K562 (cell line): ENCODE data around the gene GNS. TPM values are rescaled to one million over a fixed set of nuclear protein-coding genes. Genes with fewer than 3 reads are reported as not detected.

Source experiments
- ASH1L ChIP-seq: fragments of 450-650 bp; IDR thresholded peaks from 2 replicates; pipeline ENCODE4 v1.6.1; 2018; ENCODE audit warnings: borderline replicate concordance, mild to moderate bottlenecking, low read depth; ENCODE audit not compliant: partially characterized antibody
- BCOR ChIP-seq: fragments of 450-650 bp; IDR thresholded peaks from 2 replicates; pipeline ENCODE4 v1.6.1; 2016
- BRF1 ChIP-seq: IDR thresholded peaks from 3 replicates; pipeline ENCODE4 v1.6.1; 2011; ENCODE audit warnings: borderline replicate concordance, mild to moderate bottlenecking; ENCODE audit not compliant: insufficient read length; ENCODE audit errors: extremely low read depth
- CTCFL ChIP-seq: IDR thresholded peaks from 2 replicates; pipeline ENCODE4 v1.6.1; 2011; ENCODE audit warnings: borderline replicate concordance, low read depth, mild to moderate bottlenecking, moderate library complexity, low read length; ENCODE audit not compliant: insufficient read depth, poor library complexity, severe bottlenecking
- DDX20 ChIP-seq: fragments of 450-650 bp; IDR thresholded peaks from 2 replicates; pipeline ENCODE4 v1.6.1; 2016; ENCODE audit warnings: missing genetic modification characterization, low read depth, mild to moderate bottlenecking, missing compliant biosample characterization, moderate library complexity
- HBP1 ChIP-seq: fragments of 450-650 bp; formaldehyde crosslinking; IDR thresholded peaks from 2 replicates; pipeline ENCODE4 v1.4.0; 2022; ENCODE audit warnings: missing genetic modification characterization
- KDM4B ChIP-seq, 2 experiments: fragments of 450-650 bp in 1 of 2; sonication (generic) in 1 of 2; IDR thresholded peaks; 2 replicates each; pipeline ENCODE4 v1.6.1; 2016 to 2017; ENCODE audit warnings: borderline replicate concordance in 2 of 2, antibody characterized with exemption in 1 of 2, low read depth in 1 of 2, mild to moderate bottlenecking in 1 of 2
- MBD2 ChIP-seq: sonication (generic); IDR thresholded peaks from 2 replicates; pipeline ENCODE4 v1.6.1; 2016; ENCODE audit warnings: low read depth, borderline replicate concordance
- MTF1 ChIP-seq: fragments of 250-450 bp; sonication (Bioruptor Pico); IDR thresholded peaks from 2 replicates; pipeline ENCODE4 v1.9.0; 2021; ENCODE audit warnings: moderate library complexity, mild to moderate bottlenecking, inconsistent platforms, borderline replicate concordance
- NCOR1 ChIP-seq: fragments of 450-650 bp; IDR thresholded peaks from 2 replicates; pipeline ENCODE4 v1.6.1; 2016; ENCODE audit warnings: mild to moderate bottlenecking, moderate library complexity
- NFE2 ChIP-seq: IDR thresholded peaks from 2 replicates; pipeline ENCODE4 v1.6.1; 2014; ENCODE audit warnings: antibody characterized with exemption, low read depth
- PRPF4 ChIP-seq: fragments of 200-400 bp; formaldehyde crosslinking; IDR thresholded peaks from one replicate; pipeline ENCODE4 v1.6.1; 2017; ENCODE audit warnings: low read length, low read depth, mild to moderate bottlenecking; ENCODE audit not compliant: insufficient read depth, poor library complexity, severe bottlenecking
- TCF3 ChIP-seq: sonication (generic); formaldehyde crosslinking; IDR thresholded peaks from 2 replicates; pipeline ENCODE4 v1.4.0; 2020; ENCODE audit warnings: mild to moderate bottlenecking, missing genetic modification reagents
- ZBTB34 ChIP-seq: fragments of 250-450 bp; sonication (Bioruptor Pico); IDR thresholded peaks from 2 replicates; pipeline ENCODE4 v1.8.0; 2021; ENCODE audit warnings: mild to moderate bottlenecking, moderate library complexity
- ZNF274 ChIP-seq: IDR thresholded peaks from 2 replicates; pipeline ENCODE4 v1.6.1; 2011; ENCODE audit warnings: low read depth, mild to moderate bottlenecking, low read length, moderate library complexity, borderline replicate concordance
- ZNF511 ChIP-seq: sonication (generic); formaldehyde crosslinking; IDR thresholded peaks from 2 replicates; pipeline ENCODE4 v1.8.0; 2022; ENCODE audit warnings: mild to moderate bottlenecking, missing genetic modification reagents
- ZNF655 ChIP-seq: fragments of 250-450 bp; sonication (Bioruptor Pico); IDR thresholded peaks from 2 replicates; pipeline ENCODE4 v1.5.0; 2021
- polyA plus RNA-seq, 8 experiments: library from polyadenylated mRNA; depleted of rRNA in 4 of 8; stranded (reverse) in 5 of 8; unstranded in 3 of 8; fragments of >200 nt; fragmentation: Nextera tagmentation in 2 of 8; fragmentation: Illumina TruSeq in 1 of 8; extraction: Ambion mirVana in 2 of 8; extraction: Trizol in 1 of 8; gene quantifications; 2 replicates each; pipeline versions ENCODE4 v1.2.1 to v1.2.3, GENCODE V29; 2011 to 2014; ENCODE audit warnings: inconsistent platforms in 1 of 8, missing spikeins in 1 of 8
- total RNA-seq, 7 experiments: library from RNA; depleted of rRNA in 6 of 7; stranded (reverse); fragments of >200 nt in 6 of 7; fragmentation: Illumina TruSeq in 2 of 7; extraction: Trizol in 2 of 7; gene quantifications; 2 replicates each; pipeline versions ENCODE4 v1.2.1 to v1.2.3, GENCODE V29; 2011 to 2021; ENCODE audit warnings: low replicate concordance in 1 of 7

The GNS gene
- total and polyA plus RNA-seq, 9 of the 15 experiments (the other 6 are each of a cell fraction or from before 2014, with no cell fraction given), result 4.6 to 30.3 (median 18.9) TPM

- no peak for TF ChIP-seq ZNF655 (CRISPR knock-in tag)
- TF ChIP-seq ZBTB34 (CRISPR knock-in tag), result no peak
- 0 out of 2 replicates have a peak, but pooled peaks have one; percentile 17 for TF ChIP-seq BCOR
- TF ChIP-seq MTF1 (CRISPR knock-in tag), result no peak
- TF ChIP-seq ZNF511 (CRISPR knock-in tag), result no peak
- no peak for TF ChIP-seq ASH1L
- no peak for TF ChIP-seq PRPF4
- TF ChIP-seq MBD2, result no peak
- TF ChIP-seq DDX20 (tag), result no peak
- TF ChIP-seq HBP1 (CRISPR knock-in tag), result no peak
- peak; percentile 93 for TF ChIP-seq NCOR1
- TF ChIP-seq KDM4B (IDR thresholded peaks at IDR 0.05; ENCODE audit: borderline replicate concordance in 2 of 2, low read depth in 1 of 2), result no peak
- no peak for TF ChIP-seq CTCFL
- TF ChIP-seq NFE2, result peak; percentile 14; the same call in 1 of the 2 replicates
- no peak for TF ChIP-seq BRF1
- TF ChIP-seq ZNF274, result peak; percentile 77; the same call in 1 of the 2 replicates
- TF ChIP-seq TCF3 (CRISPR knock-in tag), result peak; percentile 98
Observed at GRCh38 chr12:64720884-64721283, 38.3 kb downstream of the GNS start (continued).
